Muscle of leg (tissue), 11 donors: ENCODE measurements around the gene ELK3. TPM values are rescaled to one million over a fixed set of nuclear protein-coding genes. Genes with fewer than 3 reads are reported as not detected.
"Not testable (repeated sequence)": the region's sequence is repeated elsewhere in the genome, so short reads cannot be mapped to it uniquely, and the experiment has no call there.

ENCODE experiments used
- DNase-seq: peaks from one replicate; pipeline ENCODE4 v3.0.0; 2013
- H3K27ac ChIP-seq: one replicate; pipeline ENCODE4 v1.5.1; 2013; ENCODE audit warnings: mild to moderate bottlenecking, low read length, control low read depth
- H3K27me3 ChIP-seq: one replicate; pipeline ENCODE4 v1.6.1; 2013; ENCODE audit warnings: low read length; ENCODE audit not compliant: control insufficient read depth, insufficient read depth
- H3K36me3 ChIP-seq: one replicate; pipeline ENCODE4 v1.6.1; 2013; ENCODE audit warnings: low read length; ENCODE audit not compliant: control insufficient read depth, insufficient read depth
- H3K4me1 ChIP-seq: one replicate; pipeline ENCODE4 v1.6.1; 2013; ENCODE audit warnings: low read length; ENCODE audit not compliant: control insufficient read depth, insufficient read depth
- H3K4me3 ChIP-seq: one replicate; pipeline ENCODE4 v1.5.1; 2013; ENCODE audit warnings: low read length, control low read depth
- H3K9me3 ChIP-seq: replicated peaks from 2 replicates; pipeline ENCODE4 v1.6.1; 2013; ENCODE audit warnings: low read depth, low read length; ENCODE audit not compliant: control insufficient read depth
- WGBS: methylation state at CpG from one replicate; pipeline ENCODE4 v1.1.5; 2013; ENCODE audit warnings: missing lambda C conversion rate; ENCODE audit not compliant: insufficient coverage; 5-methylcytosine and 5-hydroxymethylcytosine counted together
- polyA plus RNA-seq, 8 donors: library from polyadenylated mRNA; unstranded; fragments of 120-200 nt; gene quantifications; one replicate each; pipeline versions ENCODE4 v1.2.1 to v1.2.3, GENCODE V29; 2013; ENCODE audit warnings: inconsistent platforms in 1 of 8, low replicate concordance in 1 of 8; ENCODE audit not compliant: insufficient read length in 8 of 8, insufficient read depth in 1 of 8
- total RNA-seq: library from RNA; stranded (reverse); fragments of 120-200 nt; gene quantifications from one replicate; pipeline ENCODE4 v1.2.4, GENCODE V29; 2013

Gene ELK3
- total and polyA plus RNA-seq, 9 donors, result 19.8 to 55.5 (median 40.2) TPM

GRCh38 chr12:96314723-96315122 is 120.5 kb downstream of the ELK3 start:
- no peak for DNase-seq
- H3K4me1 ChIP-seq, result no peaks in the 10 kb centered on the region
- 78% methylated on average over 1 of the region's 2 CpGs for WGBS
- H3K36me3 ChIP-seq, result no peaks in the 10 kb centered on the region
- no peaks in the 10 kb centered on the region for H3K9me3 ChIP-seq
- H3K4me3 ChIP-seq, result no peak overlapping the region
- no peak overlapping the region for H3K27ac ChIP-seq
- H3K27me3 ChIP-seq, result no peaks in the 10 kb centered on the region

- not testable (repeated sequence) for H3K27ac ChIP-seq, H3K4me1 ChIP-seq, H3K9me3 ChIP-seq, H3K4me3 ChIP-seq, DNase-seq, H3K36me3 ChIP-seq, H3K27me3 ChIP-seq
- WGBS, result 55% methylated on average over 15 of the region's 33 CpGs
Observed at GRCh38 chr12:96315741-96316481, 121.7 kb downstream of the ELK3 start.

GRCh38 chr12:96317801-96318200 is 123.6 kb downstream of the ELK3 start:
- H3K27me3 ChIP-seq, H3K36me3 ChIP-seq, H3K9me3 ChIP-seq, DNase-seq, H3K4me3 ChIP-seq, H3K27ac ChIP-seq, H3K4me1 ChIP-seq: not testable (repeated sequence)
- WGBS, result no CpG with 5 or more reads among the region's 2 CpGs

Other genes with a start within 250 kb of the ELK3 start
- gene HAL, start 198.0 kb upstream of the ELK3 start, total RNA-seq, result 0.18 TPM
- under 1 TPM; 0.09 to 0.81 (median 0.34) TPM for gene HAL, start 198.0 kb upstream of the ELK3 start, polyA plus RNA-seq
- gene LTA4H, start 158.8 kb upstream of the ELK3 start, total RNA-seq, result 66.8 TPM
- gene LTA4H, start 158.8 kb upstream of the ELK3 start, polyA plus RNA-seq, result 10 to 100 TPM; 64.0 to 81.5 (median 74.1) TPM
- gene CDK17, start 206.1 kb downstream of the ELK3 start, total RNA-seq, result 31.0 TPM
- gene CDK17, start 206.1 kb downstream of the ELK3 start, polyA plus RNA-seq, result 10 to 100 TPM; 23.4 to 28.7 (median 25.4) TPM